VCaP (cell line): Measurements from ENCODE around the gene TMEM51.

Experiments
- H3K27ac ChIP-seq: fragments of 450-650 bp; 2 replicates; pipeline ENCODE4 v1.5.1; 2017
- TF ChIP-seq, protein P1 (sequence below): fragments of 450-650 bp; conservative IDR thresholded peaks from 2 replicates; pipeline ENCODE4 v1.5.1; 2017; ENCODE audit warnings: mild to moderate bottlenecking, moderate library complexity

TMEM51 gene

DNA sequence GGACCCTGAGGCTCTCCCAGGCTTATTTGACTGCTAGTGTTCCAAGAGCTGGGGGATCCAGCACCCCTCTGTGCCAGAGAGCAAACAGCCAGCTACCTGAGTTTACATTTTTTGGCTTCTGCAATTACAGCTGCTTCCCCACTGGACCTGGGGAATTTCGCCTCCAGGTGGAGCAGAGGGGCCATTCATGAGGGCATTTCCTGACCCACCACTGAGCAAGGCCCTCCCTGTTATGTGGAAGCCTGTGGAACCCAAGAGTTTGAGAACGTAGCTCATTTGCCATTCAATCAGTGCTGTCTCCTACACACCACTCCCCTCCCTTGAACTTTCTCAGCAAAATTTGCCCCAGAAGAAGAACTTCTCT, 42.7 kb upstream of the TMEM51 start:
- H3K27ac ChIP-seq, result no peak overlapping the region
- TF ChIP-seq, protein P1, sequence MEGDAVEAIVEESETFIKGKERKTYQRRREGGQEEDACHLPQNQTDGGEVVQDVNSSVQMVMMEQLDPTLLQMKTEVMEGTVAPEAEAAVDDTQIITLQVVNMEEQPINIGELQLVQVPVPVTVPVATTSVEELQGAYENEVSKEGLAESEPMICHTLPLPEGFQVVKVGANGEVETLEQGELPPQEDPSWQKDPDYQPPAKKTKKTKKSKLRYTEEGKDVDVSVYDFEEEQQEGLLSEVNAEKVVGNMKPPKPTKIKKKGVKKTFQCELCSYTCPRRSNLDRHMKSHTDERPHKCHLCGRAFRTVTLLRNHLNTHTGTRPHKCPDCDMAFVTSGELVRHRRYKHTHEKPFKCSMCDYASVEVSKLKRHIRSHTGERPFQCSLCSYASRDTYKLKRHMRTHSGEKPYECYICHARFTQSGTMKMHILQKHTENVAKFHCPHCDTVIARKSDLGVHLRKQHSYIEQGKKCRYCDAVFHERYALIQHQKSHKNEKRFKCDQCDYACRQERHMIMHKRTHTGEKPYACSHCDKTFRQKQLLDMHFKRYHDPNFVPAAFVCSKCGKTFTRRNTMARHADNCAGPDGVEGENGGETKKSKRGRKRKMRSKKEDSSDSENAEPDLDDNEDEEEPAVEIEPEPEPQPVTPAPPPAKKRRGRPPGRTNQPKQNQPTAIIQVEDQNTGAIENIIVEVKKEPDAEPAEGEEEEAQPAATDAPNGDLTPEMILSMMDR, result no peak

GRCh38 chr1:15113146-15113545, 40.4 kb upstream of the TMEM51 start:
- H3K27ac ChIP-seq, result no peak overlapping the region
- TF ChIP-seq, protein P1, result no peak

- TF ChIP-seq, protein P1, result no peak
These were observed 38.7 kb upstream of the TMEM51 start for GRCh38 chr1:15114884-15115283.

DNA sequence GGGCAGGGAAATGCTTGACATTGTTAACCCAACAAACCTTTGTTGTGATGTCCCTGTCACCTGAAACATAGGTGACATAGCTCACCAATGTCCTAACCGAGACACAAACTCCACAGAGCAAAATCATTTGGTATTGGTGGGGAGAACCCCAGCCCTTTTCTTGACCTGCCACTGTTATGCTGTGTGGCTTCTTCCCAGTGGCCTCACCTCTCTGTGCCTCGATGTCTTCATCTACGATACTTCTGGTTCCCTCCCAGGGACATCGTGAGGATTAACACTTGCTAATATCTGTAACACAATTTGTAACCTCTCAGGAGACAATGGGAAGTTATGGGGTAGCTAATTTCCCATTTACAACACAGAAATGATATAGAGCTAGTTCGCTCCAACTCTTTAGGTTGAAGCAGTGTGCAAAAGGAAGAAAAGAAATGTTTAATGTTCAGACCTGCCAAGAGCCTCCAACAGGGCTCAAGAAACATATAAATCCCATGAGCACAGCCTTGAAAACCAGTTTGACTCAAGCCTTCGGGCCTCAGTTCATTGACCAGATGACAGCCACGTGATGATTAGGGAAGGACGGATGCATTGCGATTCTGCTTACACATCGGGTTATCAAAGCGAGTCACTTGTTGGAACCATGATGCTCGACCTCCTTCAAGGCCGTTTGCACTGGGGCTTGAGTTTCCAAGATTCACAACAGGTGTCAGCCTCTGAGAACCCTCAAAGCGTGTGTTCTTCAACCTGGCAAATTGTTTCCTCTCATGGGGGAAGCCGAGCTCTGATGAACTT, 37.8 kb upstream of the TMEM51 start:
- TF ChIP-seq, protein P1, result no peak
- 0 out of 2 replicates have a peak overlapping the region, but pooled peaks have one; percentile 56 for H3K27ac ChIP-seq

More at GRCh38 chr1:15114884-15115283, 38.7 kb upstream of the TMEM51 start:
- H3K27ac ChIP-seq, result no peak overlapping the region

DNA sequence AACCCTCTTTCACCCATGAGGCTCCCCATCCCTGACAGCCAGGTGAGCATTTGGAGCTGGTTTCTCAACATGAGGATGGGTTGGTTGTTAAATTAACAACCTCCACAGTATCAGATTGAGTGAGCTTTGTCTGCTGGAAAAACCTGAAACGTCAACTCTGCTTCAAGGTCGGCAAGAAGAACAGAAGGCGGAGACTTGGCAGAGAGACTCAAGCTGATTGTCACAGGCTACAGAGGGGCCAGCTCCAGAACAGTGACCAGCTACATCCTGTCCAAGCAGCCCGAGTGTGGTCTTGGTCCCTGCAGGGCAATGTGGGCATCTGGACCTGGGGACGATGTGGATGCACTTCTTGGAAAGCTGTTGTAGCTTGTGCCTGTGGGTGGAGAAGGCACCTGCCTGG, 36.6 kb upstream of the TMEM51 start:
- TF ChIP-seq, protein P1, result no peak
- H3K27ac ChIP-seq, result peak overlapping the region; percentile 56

- TF ChIP-seq, protein P1, result no peak
- H3K27ac ChIP-seq, result peak overlapping the region; percentile 56
These were observed 35.7 kb upstream of the TMEM51 start for GRCh38 chr1:15117671-15118325.

GRCh38 chr1:15118579-15118978, 35.0 kb upstream of the TMEM51 start:
- no peak overlapping the region for H3K27ac ChIP-seq
- TF ChIP-seq, protein P1, result no peak
